HFFc6 (cell line): ENCODE measurements around the gene DNMBP. TPM values are rescaled to one million over a fixed set of nuclear protein-coding genes. Genes with fewer than 3 reads are reported as not detected.

Experiments used
- DNase-seq: peaks from one replicate; pipeline ENCODE4 v3.0.0-alpha.2; 2018
- H3K27ac Mint-ChIP-seq: 2 replicates; pipeline ENCODE4 v1.8.0; 2020; ENCODE audit warnings: mild to moderate bottlenecking, mixed read lengths
- H3K27me3 Mint-ChIP-seq: 2 replicates; pipeline ENCODE4 v1.8.0; 2021; ENCODE audit warnings: mild to moderate bottlenecking, moderate library complexity, mixed read lengths; ENCODE audit not compliant: insufficient read depth
- H3K36me3 Mint-ChIP-seq: 2 replicates; pipeline ENCODE4 v1.8.0; 2021; ENCODE audit warnings: low read depth, mixed read lengths
- H3K4me1 Mint-ChIP-seq: 2 replicates; pipeline ENCODE4 v1.8.0; 2020; ENCODE audit warnings: low read depth, mixed read lengths
- H3K4me3 Mint-ChIP-seq: 2 replicates; pipeline ENCODE4 v1.8.0; 2020; ENCODE audit warnings: mild to moderate bottlenecking, moderate library complexity, mixed read lengths
- H3K9me3 Mint-ChIP-seq: 2 replicates; pipeline ENCODE4 v1.8.0; 2020; ENCODE audit warnings: mild to moderate bottlenecking, mixed read lengths
- total RNA-seq, 6 experiments: library from RNA; stranded (reverse); fragmentation: NEBNext Ultra II Directional; extraction: Animal tissue kit (Norgen Biotek cat#: 25700); gene quantifications; 2 replicates in 1 of 6; 3 replicates in 5 of 6; pipeline ENCODE4 v1.2.3, GENCODE V29; 2021
- TF ChIP-seq, protein P1 (sequence below): fragments of 200-600 bp; sonication (generic); IDR thresholded peaks from 2 replicates; pipeline ENCODE4 v1.5.0; 2021; ENCODE audit warnings: antibody characterized with exemption, mild to moderate bottlenecking

DNMBP gene
- total RNA-seq, 6 experiments from 2014 or later: 24.9 to 44.7 (median 28.6) TPM

- peaks cover 60% of the 10 kb centered on the region for H3K4me1 Mint-ChIP-seq
- H3K27me3 Mint-ChIP-seq: peaks cover 2% of the 10 kb centered on the region; the same call in 1 of the 2 replicates
- TF ChIP-seq, protein P1, sequence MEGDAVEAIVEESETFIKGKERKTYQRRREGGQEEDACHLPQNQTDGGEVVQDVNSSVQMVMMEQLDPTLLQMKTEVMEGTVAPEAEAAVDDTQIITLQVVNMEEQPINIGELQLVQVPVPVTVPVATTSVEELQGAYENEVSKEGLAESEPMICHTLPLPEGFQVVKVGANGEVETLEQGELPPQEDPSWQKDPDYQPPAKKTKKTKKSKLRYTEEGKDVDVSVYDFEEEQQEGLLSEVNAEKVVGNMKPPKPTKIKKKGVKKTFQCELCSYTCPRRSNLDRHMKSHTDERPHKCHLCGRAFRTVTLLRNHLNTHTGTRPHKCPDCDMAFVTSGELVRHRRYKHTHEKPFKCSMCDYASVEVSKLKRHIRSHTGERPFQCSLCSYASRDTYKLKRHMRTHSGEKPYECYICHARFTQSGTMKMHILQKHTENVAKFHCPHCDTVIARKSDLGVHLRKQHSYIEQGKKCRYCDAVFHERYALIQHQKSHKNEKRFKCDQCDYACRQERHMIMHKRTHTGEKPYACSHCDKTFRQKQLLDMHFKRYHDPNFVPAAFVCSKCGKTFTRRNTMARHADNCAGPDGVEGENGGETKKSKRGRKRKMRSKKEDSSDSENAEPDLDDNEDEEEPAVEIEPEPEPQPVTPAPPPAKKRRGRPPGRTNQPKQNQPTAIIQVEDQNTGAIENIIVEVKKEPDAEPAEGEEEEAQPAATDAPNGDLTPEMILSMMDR: no peak
- peak overlapping the region; percentile 94 for H3K4me3 Mint-ChIP-seq
- peaks cover 27% of the 10 kb centered on the region for H3K36me3 Mint-ChIP-seq
- no peak for DNase-seq
- H3K9me3 Mint-ChIP-seq: no peaks in the 10 kb centered on the region
- peak overlapping the region; percentile 91 for H3K27ac Mint-ChIP-seq
Observed at GRCh38 chr10:100008142-100008522, 1.6 kb downstream of the DNMBP start.

GRCh38 chr10:100007231-100008141 lies 2.3 kb downstream of the DNMBP start:
- peak overlapping the region; percentile 94 for H3K4me3 Mint-ChIP-seq
- peaks cover 67% of the 10 kb centered on the region for H3K4me1 Mint-ChIP-seq
- peaks cover 33% of the 10 kb centered on the region for H3K36me3 Mint-ChIP-seq
- peaks cover 2% of the 10 kb centered on the region; the same call in 1 of the 2 replicates for H3K27me3 Mint-ChIP-seq
- TF ChIP-seq, protein P1: no peak
- peak overlapping the region; percentile 91 for H3K27ac Mint-ChIP-seq
- no peaks in the 10 kb centered on the region for H3K9me3 Mint-ChIP-seq
- no peak for DNase-seq

GRCh38 chr10:100006243-100006886 lies 3.4 kb downstream of the DNMBP start:
- no peaks in the 10 kb centered on the region for H3K27me3 Mint-ChIP-seq
- peaks cover 42% of the 10 kb centered on the region for H3K36me3 Mint-ChIP-seq
- H3K9me3 Mint-ChIP-seq: no peaks in the 10 kb centered on the region
- H3K27ac Mint-ChIP-seq: peak overlapping the region; percentile 91
- H3K4me3 Mint-ChIP-seq: peak overlapping the region; percentile 94
- peaks cover 77% of the 10 kb centered on the region for H3K4me1 Mint-ChIP-seq
- TF ChIP-seq, protein P1: no peak
- peak; percentile 96 for DNase-seq

- Mint-ChIP-seq H3K4me1 (peaks cover 73% of the 10 kb centered on the region), H3K9me3 (no peaks in the 10 kb centered on the region), H3K27me3 (no peaks in the 10 kb centered on the region), H3K27ac (peak overlapping the region; percentile 91), H3K4me3 (peak overlapping the region; percentile 94), H3K36me3 (peaks cover 50% of the 10 kb centered on the region)
- no peak for DNase-seq
- TF ChIP-seq, protein P1: no peak
Observed at GRCh38 chr10:100004805-100005510, 4.8 kb downstream of the DNMBP start.

DNA sequence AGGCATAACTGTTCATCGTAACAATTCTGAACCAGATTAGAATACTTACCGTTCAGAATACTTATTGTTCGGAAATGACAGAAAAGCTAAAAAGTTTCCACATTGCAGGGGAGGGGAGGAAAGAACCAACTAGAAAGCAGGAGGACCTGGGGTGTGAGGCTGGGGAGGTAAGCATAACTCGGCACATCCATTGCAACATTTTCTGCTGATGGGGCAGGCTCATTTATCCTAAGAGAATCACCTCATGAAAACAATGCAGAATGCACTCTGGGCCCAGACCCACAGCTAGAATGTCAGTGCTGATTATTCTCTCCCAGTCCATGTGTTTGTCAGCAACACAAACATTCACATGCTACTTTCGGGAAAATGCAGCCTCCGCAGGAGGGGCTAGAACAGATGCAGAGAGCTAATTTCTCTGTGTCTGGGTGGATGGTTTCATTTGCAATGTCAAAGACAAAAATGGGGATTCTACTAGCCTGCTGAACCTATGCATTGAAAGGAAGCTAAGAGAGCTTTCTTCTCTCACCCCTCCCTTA lies 9.6 kb downstream of the DNMBP start:
- Mint-ChIP-seq H3K27me3 (no peaks in the 10 kb centered on the region), H3K4me1 (peaks cover 81% of the 10 kb centered on the region), H3K36me3 (peaks cover 48% of the 10 kb centered on the region), H3K4me3 (no peak overlapping the region), H3K27ac (no peak overlapping the region; the same call in 1 of the 2 replicates), H3K9me3 (no peaks in the 10 kb centered on the region)
- TF ChIP-seq, protein P1: no peak
- DNase-seq: no peak
